ENCODE measurements around the gene RIPOR2. TPM values are rescaled to one million over a fixed set of nuclear protein-coding genes. Genes with fewer than 3 reads are reported as not detected.

Gene RIPOR2
- total and polyA plus RNA-seq, 2 donors (not counting 3 experiments of a cell fraction or from before 2014, with no cell fraction given), result 0.10 TPM; not detected in 1

DNA sequence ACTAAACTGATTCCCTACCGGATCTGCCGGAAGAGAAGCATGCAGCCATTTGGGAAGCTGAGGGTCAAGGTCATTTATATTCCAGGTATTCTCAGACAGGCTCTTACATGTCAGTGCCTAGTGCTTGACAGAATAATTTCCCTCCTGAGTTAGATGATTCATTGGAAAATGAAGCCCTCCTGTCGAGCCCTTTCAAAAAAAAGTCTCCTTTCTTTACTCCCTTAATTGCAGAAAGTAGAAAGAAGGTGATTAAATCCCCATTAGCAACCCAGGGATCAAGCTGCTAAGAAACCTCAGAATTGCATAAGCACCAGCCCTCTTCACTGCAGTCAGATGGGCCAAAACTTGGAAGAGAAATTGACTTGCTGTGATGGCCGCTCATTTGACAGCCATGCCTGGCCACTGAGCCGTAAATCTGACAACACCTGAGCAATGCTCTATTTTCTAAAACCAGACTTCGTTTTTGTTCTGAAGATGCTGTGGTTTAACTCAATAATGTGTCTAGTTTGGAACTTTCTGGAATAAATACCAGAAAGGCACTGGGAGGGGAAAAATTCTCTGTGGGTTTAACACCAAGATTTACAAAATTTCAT is 76.1 kb downstream of the RIPOR2 start:
- H3K79me2 ChIP-seq (ENCODE audit: control insufficient read depth, insufficient read depth, low read length), result no peaks in the 10 kb centered on the region
- no peak overlapping the region for H3K27ac ChIP-seq (ENCODE audit: insufficient read depth, low read depth, low read length)
- no peaks in the 10 kb centered on the region for H3K9me1 ChIP-seq (replicated peaks; ENCODE audit: control insufficient read depth, extremely low read depth, insufficient read depth, low read length)
- FAIRE-seq, result no peak
- no TSS peak for BruUV-seq (replicated peaks)
- TF ChIP-seq GATA2 (IDR thresholded peaks at IDR 0.05; ENCODE audit: insufficient read depth, insufficient read length, low read depth, low read length), result no peak
- TF ChIP-seq, protein P1, sequence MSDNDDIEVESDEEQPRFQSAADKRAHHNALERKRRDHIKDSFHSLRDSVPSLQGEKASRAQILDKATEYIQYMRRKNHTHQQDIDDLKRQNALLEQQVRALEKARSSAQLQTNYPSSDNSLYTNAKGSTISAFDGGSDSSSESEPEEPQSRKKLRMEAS (IDR thresholded peaks at IDR 0.05; ENCODE audit: insufficient read depth, insufficient read length), result no peak
- no peak for TF ChIP-seq EZH2 (IDR thresholded peaks at IDR 0.05; ENCODE audit: borderline replicate concordance, low read depth, low read length, severe bottlenecking)
- no peak for TF ChIP-seq POLR2AphosphoS5 (IDR thresholded peaks at IDR 0.05; ENCODE audit: insufficient read depth, low read depth, low read length)
- no peak for TF ChIP-seq MYC (IDR thresholded peaks at IDR 0.05; ENCODE audit: low read depth, low read length)
- TF ChIP-seq FOS (IDR thresholded peaks at IDR 0.05; ENCODE audit: borderline replicate concordance, insufficient read depth, low read length), result no peak
- TF ChIP-seq JUN (IDR thresholded peaks at IDR 0.05; ENCODE audit: borderline replicate concordance, insufficient read depth, insufficient read length, low read depth), result no peak
- TF ChIP-seq, protein P2, sequence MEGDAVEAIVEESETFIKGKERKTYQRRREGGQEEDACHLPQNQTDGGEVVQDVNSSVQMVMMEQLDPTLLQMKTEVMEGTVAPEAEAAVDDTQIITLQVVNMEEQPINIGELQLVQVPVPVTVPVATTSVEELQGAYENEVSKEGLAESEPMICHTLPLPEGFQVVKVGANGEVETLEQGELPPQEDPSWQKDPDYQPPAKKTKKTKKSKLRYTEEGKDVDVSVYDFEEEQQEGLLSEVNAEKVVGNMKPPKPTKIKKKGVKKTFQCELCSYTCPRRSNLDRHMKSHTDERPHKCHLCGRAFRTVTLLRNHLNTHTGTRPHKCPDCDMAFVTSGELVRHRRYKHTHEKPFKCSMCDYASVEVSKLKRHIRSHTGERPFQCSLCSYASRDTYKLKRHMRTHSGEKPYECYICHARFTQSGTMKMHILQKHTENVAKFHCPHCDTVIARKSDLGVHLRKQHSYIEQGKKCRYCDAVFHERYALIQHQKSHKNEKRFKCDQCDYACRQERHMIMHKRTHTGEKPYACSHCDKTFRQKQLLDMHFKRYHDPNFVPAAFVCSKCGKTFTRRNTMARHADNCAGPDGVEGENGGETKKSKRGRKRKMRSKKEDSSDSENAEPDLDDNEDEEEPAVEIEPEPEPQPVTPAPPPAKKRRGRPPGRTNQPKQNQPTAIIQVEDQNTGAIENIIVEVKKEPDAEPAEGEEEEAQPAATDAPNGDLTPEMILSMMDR (IDR thresholded peaks at IDR 0.05; ENCODE audit: extremely low read depth in 1 of 2, insufficient read depth in 1 of 2, low read depth in 1 of 2, low read length in 2 of 2), result no peak
- TF ChIP-seq POLR2A (IDR thresholded peaks at IDR 0.05; ENCODE audit: low read depth, low read length), result no peak
- no peak overlapping the region for H3K4me3 ChIP-seq (replicated peaks in 1 of 3; ENCODE audit: insufficient read depth in 1 of 3, low read depth in 1 of 3, low read length in 3 of 3)
- H3K4me2 ChIP-seq (ENCODE audit: insufficient read depth, low read length), result no peak overlapping the region
- no peaks in the 10 kb centered on the region for H3K36me3 ChIP-seq (ENCODE audit: control insufficient read depth in 2 of 2, extremely low read depth in 1 of 2, insufficient read depth in 2 of 2, low read length in 2 of 2)
- no peaks in the 10 kb centered on the region for H3K27me3 ChIP-seq (ENCODE audit: control insufficient read depth in 2 of 2, insufficient read depth in 2 of 2, low read length in 2 of 2)
- H4K20me1 ChIP-seq (replicated peaks; ENCODE audit: control insufficient read depth, extremely low read depth, insufficient read depth, low read length), result no peaks in the 10 kb centered on the region
- intact Hi-C loops (cut with micrococcal nuclease) (loop anchor here (5.0 kb wide), 2 partner anchors 633 to 743 kb away; no protein-coding TSS in a partner anchor), dilution Hi-C loops (cut with MboI; ENCODE audit: extremely low pct_ligation_motif_present, low sequenced_read_pairs) (no loop called here)
- no peaks in the 10 kb centered on the region for H3K4me1 ChIP-seq (ENCODE audit: control insufficient read depth, extremely low read depth, insufficient read depth, low read length)
- no peaks in the 10 kb centered on the region for H3K9me3 ChIP-seq (replicated peaks; ENCODE audit: control insufficient read depth, insufficient read depth, low read length)
- DNase-seq (ENCODE audit: low read depth, low spot score), result no peak
- CTCF ChIA-PET, result interaction anchor here (1.3 to 1.4 kb wide), 2 partner anchors 154 to 211 kb away, joined by 3 to 4 read pairs; no protein-coding TSS in a partner anchor
- POLR2A ChIA-PET, result no interaction called here
- H2AFZ ChIP-seq (ENCODE audit: low read depth, low read length), result no peak overlapping the region
- H3K9ac ChIP-seq (replicated peaks; ENCODE audit: extremely low read depth, insufficient read depth, low read length), result no peak overlapping the region

Measured in endothelial cell of umbilical vein (primary cell).